SU-DHL-6 (cell line): ENCODE data around the gene SAPCD2.

Source experiments
- CTCF ChIP-seq: fragments of 200-600 bp; sonication (generic); IDR thresholded peaks from one replicate; pipeline ENCODE4 v1.5.1; 2017; ENCODE audit warnings: antibody characterized with exemption, mild to moderate bottlenecking, low read length, moderate library complexity; ENCODE audit not compliant: insufficient read depth, poor library complexity, severe bottlenecking
- EZH2phosphoT487 ChIP-seq: fragments of 200-600 bp; sonication (generic), shearing (Covaris generic); conservative IDR thresholded peaks from 2 replicates; pipeline ENCODE4 v1.6.1; 2018; ENCODE audit warnings: mild to moderate bottlenecking, antibody characterized with exemption, low read length, moderate library complexity, mixed read lengths

GRCh38 chr9:137114613-137115393, 44.4 kb upstream of the SAPCD2 start, which contains the start of gene DPP7:
- TF ChIP-seq CTCF = no peak
- TF ChIP-seq EZH2phosphoT487 = no peak
